Neural cell (in vitro differentiated cells): ENCODE data around the gene MIEF1. TPM values are rescaled to one million over a fixed set of nuclear protein-coding genes. Genes with fewer than 3 reads are reported as not detected.

ENCODE experiments used
- H2AFZ ChIP-seq: fragments of 200-600, 300-800 bp; sonication (generic), shearing (Covaris generic); 2 replicates; pipeline ENCODE4 v1.6.0; 2014; ENCODE audit warnings: low read depth, mild to moderate bottlenecking, antibody characterized with exemption, low read length, moderate library complexity
- H3F3A ChIP-seq: fragments of 200-600 bp; shearing (Covaris generic); 2 replicates; pipeline ENCODE4 v1.6.1; 2016; ENCODE audit warnings: mild to moderate bottlenecking, moderate library complexity, mixed read lengths, antibody characterized with exemption, low read length; ENCODE audit not compliant: insufficient read depth, poor library complexity, severe bottlenecking
- H3K27ac ChIP-seq: fragments of 200-600, 300-800 bp; sonication (generic), shearing (Covaris generic); 2 replicates; pipeline ENCODE4 v1.5.1; 2014; ENCODE audit warnings: mild to moderate bottlenecking, low read length, moderate library complexity
- H3K27me3 ChIP-seq: fragments of 300-800, 200-600 bp; sonication (generic), shearing (Covaris generic); 2 replicates; pipeline ENCODE4 v1.6.0; 2014; ENCODE audit warnings: mild to moderate bottlenecking, low read depth, low read length, moderate library complexity; ENCODE audit not compliant: insufficient read depth
- H3K36me3 ChIP-seq: fragments of 300-800, 200-600 bp; sonication (generic), shearing (Covaris generic); 2 replicates; pipeline ENCODE4 v1.5.1; 2014; ENCODE audit warnings: mild to moderate bottlenecking, antibody characterized with exemption, low read length, moderate library complexity; ENCODE audit not compliant: insufficient read depth
- H3K4me2 ChIP-seq: fragments of 300-800, 200-600 bp; sonication (generic), shearing (Covaris generic); 2 replicates; pipeline ENCODE4 v1.6.0; 2014; ENCODE audit warnings: mild to moderate bottlenecking, low read length
- H3K4me3 ChIP-seq: fragments of 300-800, 200-600 bp; sonication (generic), shearing (Covaris generic); 2 replicates; pipeline ENCODE4 v1.5.1; 2014; ENCODE audit warnings: mild to moderate bottlenecking, low read length, moderate library complexity
- H3K79me2 ChIP-seq: fragments of 200-600 bp; shearing (Covaris generic); replicated peaks from 2 replicates; pipeline ENCODE4 v1.6.0; 2014; ENCODE audit warnings: mild to moderate bottlenecking, low read length, moderate library complexity; ENCODE audit not compliant: insufficient read depth
- H3K9ac ChIP-seq: fragments of 300-800, 200-600 bp; sonication (generic), shearing (Covaris generic); 2 replicates; pipeline ENCODE4 v1.6.1; 2016; ENCODE audit warnings: mild to moderate bottlenecking, low read length, mixed read lengths
- H3K9me2 ChIP-seq: fragments of 200-600 bp; shearing (Covaris generic); 2 replicates; pipeline ENCODE4 v1.6.1; 2016; ENCODE audit warnings: mild to moderate bottlenecking, low read length, mixed read lengths; ENCODE audit not compliant: insufficient read depth
- H3K9me3 ChIP-seq: fragments of 200-600, 300-800 bp; sonication (generic), shearing (Covaris generic); 2 replicates; pipeline ENCODE4 v1.6.1; 2016; ENCODE audit warnings: mild to moderate bottlenecking, mixed run types, low read length, moderate library complexity, mixed read lengths
- H4K20me1 ChIP-seq: fragments of 200-600 bp; shearing (Covaris generic); 2 replicates; pipeline ENCODE4 v1.6.1; 2016; ENCODE audit warnings: mild to moderate bottlenecking, mixed run types; ENCODE audit not compliant: insufficient read depth
- EP300 ChIP-seq: fragments of 450-650 bp; conservative IDR thresholded peaks from 2 replicates; pipeline ENCODE4 v1.6.1; 2014; ENCODE audit warnings: antibody characterized with exemption, mild to moderate bottlenecking, moderate library complexity; ENCODE audit not compliant: poor library complexity, severe bottlenecking
- EZH2 ChIP-seq: fragments of 200-600, 300-800 bp; shearing (Covaris generic), sonication (generic); IDR thresholded peaks from 2 replicates; pipeline ENCODE4 v1.6.1; 2014; ENCODE audit warnings: antibody characterized with exemption, low read length, borderline replicate concordance, mild to moderate bottlenecking; ENCODE audit not compliant: insufficient read depth, poor library complexity, severe bottlenecking
- MXI1 ChIP-seq: fragments of 450-650 bp; conservative IDR thresholded peaks from 2 replicates; pipeline ENCODE4 v1.6.1; 2014; ENCODE audit warnings: antibody characterized with exemption, mild to moderate bottlenecking; ENCODE audit not compliant: poor library complexity, severe bottlenecking
- POLR2AphosphoS5 ChIP-seq: IDR thresholded peaks from 2 replicates; pipeline ENCODE4 v1.6.1; 2012
- RAD21 ChIP-seq: fragments of 450-650 bp; conservative IDR thresholded peaks from 2 replicates; pipeline ENCODE4 v1.6.1; 2014; ENCODE audit warnings: antibody characterized with exemption, mild to moderate bottlenecking, moderate library complexity
- SMC3 ChIP-seq: fragments of 450-650 bp; conservative IDR thresholded peaks from 2 replicates; pipeline ENCODE4 v1.6.1; 2014; ENCODE audit warnings: antibody characterized with exemption, mild to moderate bottlenecking, moderate library complexity; ENCODE audit not compliant: poor library complexity
- TAF1 ChIP-seq: IDR thresholded peaks from 2 replicates; pipeline ENCODE4 v1.6.1; 2012; ENCODE audit warnings: low read depth
- polyA plus RNA-seq: library from polyadenylated mRNA; depleted of rRNA; stranded (reverse); fragments of >200 nt; gene quantifications from 2 replicates; pipeline ENCODE4 v1.2.3, GENCODE V29; 2014
- TF ChIP-seq, protein P1 (sequence below): fragments of 450-650 bp; IDR thresholded peaks from 2 replicates; pipeline ENCODE4 v1.5.1; 2014; ENCODE audit warnings: antibody characterized with exemption, mild to moderate bottlenecking, moderate library complexity; ENCODE audit not compliant: poor library complexity, severe bottlenecking
- TF ChIP-seq, protein P2 (sequence below): IDR thresholded peaks from 2 replicates; pipeline ENCODE4 v1.6.1; 2012; ENCODE audit warnings: borderline replicate concordance

The MIEF1 gene
- polyA plus RNA-seq, 1 donor from 2014 or later, result 19.8 TPM

DNA sequence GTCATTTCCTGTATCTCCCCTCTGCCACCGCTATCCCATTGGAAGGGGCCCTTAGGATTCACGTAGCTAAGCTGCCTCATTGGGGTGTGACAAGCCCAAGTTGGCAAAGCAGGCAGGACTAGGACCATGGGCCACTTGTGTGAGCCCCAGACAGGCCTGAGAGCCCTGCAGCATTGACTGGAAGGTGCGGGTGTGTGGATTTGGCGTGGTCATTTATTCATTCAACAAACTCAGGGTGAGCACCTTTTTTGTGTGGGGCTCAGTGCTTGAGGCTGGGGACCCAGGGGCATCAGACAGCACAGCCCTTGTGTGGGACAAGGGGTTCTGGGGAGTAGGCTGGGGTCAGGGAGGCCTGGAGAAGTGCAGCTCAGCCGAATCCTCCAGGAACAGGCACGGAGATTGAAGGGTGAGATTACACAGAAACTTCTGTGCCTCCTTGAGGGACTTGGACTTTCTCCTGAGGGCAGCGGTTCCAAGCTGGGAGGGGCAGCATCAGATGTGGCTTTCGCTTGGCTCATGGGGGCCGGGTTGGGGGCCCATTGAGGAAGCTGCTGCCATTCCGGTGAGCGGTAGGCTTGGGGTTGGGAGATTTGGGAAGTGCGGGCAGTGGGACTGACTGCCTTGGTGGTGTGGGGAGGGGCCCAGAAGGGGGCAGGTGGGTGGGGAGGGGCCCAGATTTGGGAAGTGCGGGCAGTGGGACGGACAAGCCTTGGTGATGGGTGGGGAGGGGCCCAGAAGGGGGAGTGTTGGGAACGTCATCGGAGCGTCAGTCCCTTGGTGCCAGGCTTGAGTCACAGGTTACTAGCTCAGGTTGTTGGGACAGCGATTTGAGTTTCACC lies 33.4 kb upstream of the MIEF1 start:
- Histone ChIP-seq H3K9ac (no peak overlapping the region), H3K4me3 (no peak overlapping the region), H3F3A (no peaks in the 10 kb centered on the region), H3K9me2 (no peaks in the 10 kb centered on the region), H3K79me2 (peaks cover 3% of the 10 kb centered on the region), H3K9me3 (no peaks in the 10 kb centered on the region), H2AFZ (no peak overlapping the region), H3K27me3 (no peaks in the 10 kb centered on the region), H3K27ac (no peak overlapping the region), H3K4me2 (no peak overlapping the region), H4K20me1 (no peaks in the 10 kb centered on the region), H3K36me3 (no peaks in the 10 kb centered on the region)
- TF ChIP-seq EP300 (no peak), EZH2 (no peak), MXI1 (no peak), POLR2AphosphoS5 (no peak), TAF1 (no peak), SMC3 (no peak), RAD21 (no peak)
- TF ChIP-seq, protein P1, sequence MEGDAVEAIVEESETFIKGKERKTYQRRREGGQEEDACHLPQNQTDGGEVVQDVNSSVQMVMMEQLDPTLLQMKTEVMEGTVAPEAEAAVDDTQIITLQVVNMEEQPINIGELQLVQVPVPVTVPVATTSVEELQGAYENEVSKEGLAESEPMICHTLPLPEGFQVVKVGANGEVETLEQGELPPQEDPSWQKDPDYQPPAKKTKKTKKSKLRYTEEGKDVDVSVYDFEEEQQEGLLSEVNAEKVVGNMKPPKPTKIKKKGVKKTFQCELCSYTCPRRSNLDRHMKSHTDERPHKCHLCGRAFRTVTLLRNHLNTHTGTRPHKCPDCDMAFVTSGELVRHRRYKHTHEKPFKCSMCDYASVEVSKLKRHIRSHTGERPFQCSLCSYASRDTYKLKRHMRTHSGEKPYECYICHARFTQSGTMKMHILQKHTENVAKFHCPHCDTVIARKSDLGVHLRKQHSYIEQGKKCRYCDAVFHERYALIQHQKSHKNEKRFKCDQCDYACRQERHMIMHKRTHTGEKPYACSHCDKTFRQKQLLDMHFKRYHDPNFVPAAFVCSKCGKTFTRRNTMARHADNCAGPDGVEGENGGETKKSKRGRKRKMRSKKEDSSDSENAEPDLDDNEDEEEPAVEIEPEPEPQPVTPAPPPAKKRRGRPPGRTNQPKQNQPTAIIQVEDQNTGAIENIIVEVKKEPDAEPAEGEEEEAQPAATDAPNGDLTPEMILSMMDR, result no peak
- TF ChIP-seq, protein P2, sequence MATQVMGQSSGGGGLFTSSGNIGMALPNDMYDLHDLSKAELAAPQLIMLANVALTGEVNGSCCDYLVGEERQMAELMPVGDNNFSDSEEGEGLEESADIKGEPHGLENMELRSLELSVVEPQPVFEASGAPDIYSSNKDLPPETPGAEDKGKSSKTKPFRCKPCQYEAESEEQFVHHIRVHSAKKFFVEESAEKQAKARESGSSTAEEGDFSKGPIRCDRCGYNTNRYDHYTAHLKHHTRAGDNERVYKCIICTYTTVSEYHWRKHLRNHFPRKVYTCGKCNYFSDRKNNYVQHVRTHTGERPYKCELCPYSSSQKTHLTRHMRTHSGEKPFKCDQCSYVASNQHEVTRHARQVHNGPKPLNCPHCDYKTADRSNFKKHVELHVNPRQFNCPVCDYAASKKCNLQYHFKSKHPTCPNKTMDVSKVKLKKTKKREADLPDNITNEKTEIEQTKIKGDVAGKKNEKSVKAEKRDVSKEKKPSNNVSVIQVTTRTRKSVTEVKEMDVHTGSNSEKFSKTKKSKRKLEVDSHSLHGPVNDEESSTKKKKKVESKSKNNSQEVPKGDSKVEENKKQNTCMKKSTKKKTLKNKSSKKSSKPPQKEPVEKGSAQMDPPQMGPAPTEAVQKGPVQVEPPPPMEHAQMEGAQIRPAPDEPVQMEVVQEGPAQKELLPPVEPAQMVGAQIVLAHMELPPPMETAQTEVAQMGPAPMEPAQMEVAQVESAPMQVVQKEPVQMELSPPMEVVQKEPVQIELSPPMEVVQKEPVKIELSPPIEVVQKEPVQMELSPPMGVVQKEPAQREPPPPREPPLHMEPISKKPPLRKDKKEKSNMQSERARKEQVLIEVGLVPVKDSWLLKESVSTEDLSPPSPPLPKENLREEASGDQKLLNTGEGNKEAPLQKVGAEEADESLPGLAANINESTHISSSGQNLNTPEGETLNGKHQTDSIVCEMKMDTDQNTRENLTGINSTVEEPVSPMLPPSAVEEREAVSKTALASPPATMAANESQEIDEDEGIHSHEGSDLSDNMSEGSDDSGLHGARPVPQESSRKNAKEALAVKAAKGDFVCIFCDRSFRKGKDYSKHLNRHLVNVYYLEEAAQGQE, result no peak

DNA sequence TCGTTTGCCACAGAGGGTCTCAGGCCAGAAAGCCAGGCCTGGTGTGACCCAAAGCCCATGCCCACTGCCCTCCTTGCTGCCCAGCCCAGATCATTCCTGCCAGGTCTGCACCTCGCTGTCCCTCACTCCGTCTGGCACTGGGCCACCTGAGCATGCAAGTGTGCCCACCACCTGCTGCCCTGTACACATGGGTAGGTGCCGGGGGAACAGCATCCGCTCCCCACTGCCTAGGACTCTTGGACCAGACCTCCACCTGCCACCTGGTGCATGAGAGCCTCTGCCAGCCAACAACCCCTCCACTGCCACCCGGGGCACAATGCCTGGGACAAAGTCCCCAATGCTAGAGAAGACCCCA lies 32.8 kb upstream of the MIEF1 start:
- H3K27me3 ChIP-seq, result no peaks in the 10 kb centered on the region
- peaks cover 3% of the 10 kb centered on the region for H3K79me2 ChIP-seq
- no peak overlapping the region for H2AFZ ChIP-seq
- no peak for TF ChIP-seq EZH2
- TF ChIP-seq, protein P2, result no peak
- no peak for TF ChIP-seq SMC3
- no peak for TF ChIP-seq EP300
- TF ChIP-seq, protein P1, result no peak
- TF ChIP-seq MXI1, result no peak
- no peak for TF ChIP-seq TAF1
- TF ChIP-seq RAD21, result no peak
- no peak for TF ChIP-seq POLR2AphosphoS5
- H3K9me3 ChIP-seq, result no peaks in the 10 kb centered on the region
- H3K27ac ChIP-seq, result no peak overlapping the region
- H3K4me2 ChIP-seq, result no peak overlapping the region
- no peaks in the 10 kb centered on the region for H4K20me1 ChIP-seq
- no peak overlapping the region for H3K4me3 ChIP-seq
- no peaks in the 10 kb centered on the region for H3F3A ChIP-seq
- H3K9me2 ChIP-seq, result no peaks in the 10 kb centered on the region
- H3K9ac ChIP-seq, result no peak overlapping the region
- H3K36me3 ChIP-seq, result no peaks in the 10 kb centered on the region
